IPS DF 4.7 (cell line): ENCODE results near the gene UBA7.
A peak's percentile ranks its signal among the peaks of the same experiment; 100 is the strongest.
"Not testable (repeated sequence)": the region's sequence is repeated elsewhere in the genome, so short reads cannot be mapped to it uniquely, and the experiment has no call there.

Source experiments
- DNase-seq: peaks from one replicate; pipeline ENCODE4 v3.0.0-alpha.2; 2013; ENCODE audit warnings: low spot score; ENCODE audit errors: extremely low read depth

Gene UBA7

GRCh38 chr3:49786357-49787181 is 27.2 kb downstream of the UBA7 start, which contains the start of gene IP6K1:
TSS of gene IP6K1 (minus strand) at chr3:49786542. CDS start at chr3:49748040, 38,502 bp downstream.
- DNase-seq: peak; percentile 99

DNA sequence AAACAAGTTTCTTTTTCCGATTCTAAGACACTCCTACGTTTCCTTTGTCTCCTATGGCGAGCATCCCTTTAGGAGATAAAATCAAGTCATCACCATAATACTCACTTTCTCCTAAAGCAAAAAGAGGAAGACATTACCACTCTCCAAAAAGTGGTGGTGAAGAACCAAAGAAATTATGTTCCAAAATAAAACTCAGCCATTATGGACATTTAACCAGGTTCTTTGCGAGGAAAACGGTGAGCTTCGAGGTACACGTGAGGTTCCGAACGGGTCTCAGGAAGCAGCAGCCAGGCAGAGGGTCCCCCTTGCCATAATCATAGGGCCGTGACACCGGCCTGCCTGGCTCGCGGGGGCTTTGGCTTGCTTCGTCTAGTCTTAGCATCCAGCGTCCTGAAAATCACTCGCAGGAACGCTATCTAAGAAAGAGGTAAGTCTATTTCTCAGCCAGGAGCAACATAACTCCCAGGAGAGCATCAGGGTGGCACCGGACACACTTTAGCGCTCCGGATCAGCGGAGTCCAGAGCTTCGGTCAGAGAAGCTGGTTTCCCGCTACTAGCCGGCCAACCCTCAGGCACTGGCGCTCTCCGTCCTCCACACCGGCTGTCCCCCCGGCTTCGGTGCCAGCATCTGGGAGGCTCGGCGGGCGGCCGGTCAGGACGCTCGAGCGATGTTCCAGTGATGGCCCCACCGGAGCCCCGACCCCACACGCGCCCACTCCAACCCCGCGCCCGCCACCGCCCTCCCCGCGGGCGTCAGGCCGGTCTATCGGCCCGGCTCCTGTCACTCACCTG is 28.0 kb downstream of the UBA7 start:
- no peak for DNase-seq

GRCh38 chr3:49782277-49782676 is 31.5 kb downstream of the UBA7 start:
- not testable (repeated sequence) for DNase-seq

DNA sequence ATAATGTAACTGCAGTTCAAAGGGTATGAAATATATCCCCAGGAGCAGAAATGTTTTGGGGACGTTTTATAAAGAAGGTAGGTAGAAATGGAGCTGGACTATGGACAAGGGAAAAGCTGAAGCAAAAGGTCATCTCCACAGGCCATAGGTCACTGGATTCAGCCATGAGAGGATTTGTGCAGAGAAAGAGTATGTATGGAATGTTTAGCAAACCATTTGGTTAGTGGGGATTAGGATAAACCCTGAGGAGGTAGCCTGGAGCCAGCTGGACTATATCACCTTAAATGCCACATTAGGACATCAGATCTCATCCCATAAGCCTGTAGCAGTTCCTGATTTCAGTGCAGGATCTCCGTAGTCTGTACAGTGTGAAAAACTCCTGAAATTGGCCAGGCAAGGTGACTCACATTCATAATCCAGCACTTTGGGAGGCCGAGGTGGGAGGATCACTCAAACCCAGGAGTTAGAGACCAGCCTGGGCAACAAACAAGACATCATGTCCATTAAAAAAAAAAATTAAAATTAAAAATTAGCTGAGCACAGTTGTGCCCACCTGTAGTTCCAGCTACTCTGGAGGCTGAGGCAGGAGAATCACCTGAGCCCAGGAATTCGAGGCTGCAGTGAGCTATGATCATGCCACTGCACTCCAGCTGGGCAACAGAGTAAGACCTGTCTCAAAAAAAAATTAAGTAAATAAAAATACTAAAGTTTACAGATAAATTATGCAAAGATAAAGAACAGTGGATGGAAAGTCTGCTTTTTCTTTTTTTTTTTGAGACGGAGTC is 32.1 kb downstream of the UBA7 start:
- no peak for DNase-seq

DNA sequence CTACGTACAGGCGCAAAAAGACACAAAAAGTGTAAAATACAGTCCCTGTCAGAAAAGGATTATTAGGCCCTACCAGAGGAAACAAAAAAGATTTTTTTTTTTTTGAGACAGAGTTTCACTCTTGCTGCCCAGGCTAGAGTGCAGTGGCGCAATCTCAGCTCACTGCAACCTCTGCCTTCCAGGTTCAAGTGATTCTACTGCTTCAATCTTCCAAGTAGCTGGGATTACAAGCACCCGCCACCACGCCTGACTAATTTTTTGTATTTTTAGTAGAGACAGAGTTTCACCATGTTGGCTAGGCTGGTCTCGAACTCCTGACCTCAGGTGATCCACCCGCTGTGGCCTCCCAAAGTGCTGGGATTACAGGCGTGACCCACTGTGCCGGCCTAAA is 32.8 kb downstream of the UBA7 start:
- DNase-seq: not testable (repeated sequence)

DNA sequence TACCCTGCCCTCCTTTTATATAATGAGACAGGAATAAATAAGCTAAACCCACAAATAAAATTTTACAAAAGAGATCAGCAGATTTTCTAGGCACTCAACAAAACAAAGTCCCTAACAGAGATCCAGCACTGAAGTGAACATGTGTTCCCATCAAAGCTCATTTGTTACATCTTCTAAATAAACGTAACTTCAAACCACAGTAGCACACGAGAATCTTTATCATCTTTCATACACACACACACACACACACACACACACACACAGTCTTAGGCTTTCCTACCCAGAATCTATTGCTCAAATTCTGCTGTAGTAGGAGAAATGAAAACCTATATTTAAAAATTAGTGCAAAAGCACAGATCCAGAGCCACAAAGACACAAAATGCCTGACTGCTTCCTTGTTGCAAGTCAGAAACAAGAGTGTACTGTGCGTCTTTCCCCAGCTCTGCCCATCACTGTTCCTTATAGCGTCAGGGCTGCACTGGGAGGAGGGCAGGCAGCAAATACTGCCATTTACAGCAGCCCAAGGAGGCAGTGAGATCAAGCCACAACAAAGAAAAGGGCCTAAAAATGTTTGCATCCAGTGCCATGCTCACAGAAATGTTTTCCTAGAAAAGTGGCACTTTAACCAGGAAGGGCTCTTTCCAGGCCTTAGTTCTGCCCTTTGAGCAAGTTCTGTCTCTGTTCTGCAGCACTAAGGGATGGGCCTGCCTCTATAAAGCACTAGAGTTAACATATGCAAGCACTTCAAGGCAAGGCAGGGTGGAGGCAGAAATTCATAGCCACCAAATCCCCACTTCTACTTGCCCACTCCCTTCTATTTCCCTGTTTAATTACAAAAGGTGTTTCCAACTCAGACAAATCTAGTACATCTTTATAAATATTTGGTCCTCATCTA is 33.4 kb downstream of the UBA7 start:
- no peak for DNase-seq

DNA sequence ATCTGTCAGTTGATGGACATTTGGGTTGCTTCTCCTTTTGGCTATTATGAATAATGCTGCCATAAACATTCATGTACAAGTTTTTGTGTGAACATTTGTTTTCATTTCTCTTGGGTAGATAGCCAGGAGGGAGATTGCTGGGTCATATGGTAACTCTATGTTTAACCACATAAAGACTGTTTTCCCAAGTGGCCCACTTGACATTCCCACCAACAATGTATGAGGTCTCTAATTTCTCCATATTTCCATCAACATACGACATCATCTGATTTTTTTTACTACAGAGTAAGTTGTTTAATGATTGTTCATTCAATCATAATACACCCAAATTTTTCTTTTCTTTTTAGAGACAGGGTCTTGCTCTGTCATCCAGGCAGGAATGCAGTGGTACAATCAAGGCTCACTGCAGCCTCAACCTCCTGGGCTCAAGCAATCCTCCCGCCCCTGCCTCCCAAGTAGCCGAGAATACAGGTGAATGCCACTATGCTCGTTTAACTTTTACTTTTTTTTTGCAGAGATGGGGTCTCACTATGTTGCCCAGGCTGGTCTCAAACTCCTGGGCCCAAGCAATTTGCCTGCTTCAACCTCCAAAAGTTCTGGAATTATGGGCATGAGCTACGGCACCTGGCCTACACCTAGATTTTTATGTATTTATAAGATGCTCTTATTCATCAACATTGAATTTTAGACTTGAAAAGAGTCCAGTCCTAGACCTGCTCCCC is 34.2 kb downstream of the UBA7 start:
- DNase-seq: no peak

- DNase-seq: not testable (repeated sequence)
These were observed 37.7 kb downstream of the UBA7 start for GRCh38 chr3:49776101-49776500.

- DNase-seq: no peak
These were observed 38.2 kb downstream of the UBA7 start for GRCh38 chr3:49775538-49775937.

GRCh38 chr3:49772703-49773102 is 41.0 kb downstream of the UBA7 start:
- no peak for DNase-seq

DNA sequence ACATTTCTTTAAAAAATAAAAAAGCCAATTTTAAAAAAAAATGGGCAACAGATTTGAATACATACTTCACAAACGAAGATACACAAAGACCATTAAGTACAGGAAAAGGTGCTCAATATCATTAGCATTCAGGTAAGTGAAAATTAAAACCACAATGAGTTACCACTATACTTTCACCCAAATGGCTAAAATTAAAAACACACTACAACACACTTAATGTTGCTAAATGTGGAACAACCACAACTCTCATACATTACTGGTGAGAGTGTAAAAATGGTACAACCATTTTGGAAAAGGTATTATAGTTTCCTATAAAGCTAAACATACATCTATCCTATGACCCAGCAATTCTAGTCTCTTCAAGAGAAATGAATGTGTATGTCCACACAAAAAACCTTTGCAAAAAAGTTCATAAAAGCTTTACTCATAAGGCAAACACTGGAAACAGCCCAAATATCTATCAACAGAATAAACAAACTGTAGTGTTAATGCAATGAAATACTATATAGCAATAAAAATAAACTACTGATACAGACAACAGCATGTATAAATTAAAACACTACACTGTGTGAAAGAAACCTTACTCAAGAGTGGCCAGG is 42.3 kb downstream of the UBA7 start:
- no peak for DNase-seq

DNA sequence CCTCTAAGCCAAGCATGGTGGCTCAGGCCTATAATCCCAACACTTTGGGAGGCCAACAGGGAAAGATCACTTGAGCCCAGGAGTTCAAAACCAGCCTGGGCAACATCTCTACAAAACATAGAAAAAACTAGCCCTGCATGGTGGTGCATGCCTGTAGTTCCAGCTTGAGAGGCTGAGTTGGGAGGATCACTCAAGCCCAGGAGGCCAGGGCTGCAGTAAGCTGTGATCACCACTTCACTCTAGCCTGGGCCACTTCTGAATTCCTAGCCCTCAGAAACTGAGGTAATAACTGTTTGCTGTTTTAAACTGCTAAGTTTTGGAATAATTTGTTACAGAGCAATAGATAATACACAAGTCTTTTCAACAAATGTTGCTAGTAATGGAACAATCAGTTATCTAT is 43.8 kb downstream of the UBA7 start:
- no peak for DNase-seq

GRCh38 chr3:49769286-49769915 is 44.4 kb downstream of the UBA7 start:
- no peak for DNase-seq

DNA sequence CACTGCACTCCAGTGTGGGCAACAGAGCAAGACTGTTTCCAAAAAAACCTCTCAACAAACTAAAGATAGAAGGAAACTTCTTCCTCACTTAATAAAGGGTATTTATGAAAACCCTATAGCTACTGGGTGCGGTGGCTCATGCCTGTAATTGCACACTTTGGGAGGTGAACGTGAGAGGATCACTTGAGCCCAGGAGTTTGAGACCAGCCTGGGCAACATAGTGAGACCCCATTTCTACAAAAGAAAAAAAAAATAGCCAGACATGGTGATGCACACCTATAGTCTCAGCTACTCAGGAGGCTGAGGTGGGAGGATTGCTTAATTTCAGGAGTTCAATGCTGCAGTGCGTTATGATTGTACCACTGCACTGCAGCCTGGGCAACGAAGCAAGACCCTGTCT is 49.8 kb downstream of the UBA7 start:
- DNase-seq: no peak

DNA sequence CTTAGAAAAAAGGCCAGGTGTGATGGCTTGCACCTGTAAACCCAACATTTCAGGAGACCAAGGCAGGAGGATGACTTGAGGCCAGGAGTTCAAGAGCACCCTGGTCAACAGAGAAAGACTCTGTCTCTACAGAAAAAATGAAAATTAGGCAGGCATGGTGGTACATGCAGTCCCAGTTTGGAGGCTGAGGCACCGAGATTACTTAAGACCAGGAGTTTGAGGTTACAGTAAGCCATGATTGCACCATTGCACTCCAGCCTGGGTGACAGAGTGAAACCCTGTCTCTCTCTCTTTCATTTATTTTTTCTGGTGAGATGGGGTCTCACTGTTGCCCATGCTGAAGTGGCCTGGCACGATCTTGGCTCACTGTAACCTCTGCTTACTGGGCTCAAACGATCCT is 52.1 kb downstream of the UBA7 start:
- no peak for DNase-seq

DNA sequence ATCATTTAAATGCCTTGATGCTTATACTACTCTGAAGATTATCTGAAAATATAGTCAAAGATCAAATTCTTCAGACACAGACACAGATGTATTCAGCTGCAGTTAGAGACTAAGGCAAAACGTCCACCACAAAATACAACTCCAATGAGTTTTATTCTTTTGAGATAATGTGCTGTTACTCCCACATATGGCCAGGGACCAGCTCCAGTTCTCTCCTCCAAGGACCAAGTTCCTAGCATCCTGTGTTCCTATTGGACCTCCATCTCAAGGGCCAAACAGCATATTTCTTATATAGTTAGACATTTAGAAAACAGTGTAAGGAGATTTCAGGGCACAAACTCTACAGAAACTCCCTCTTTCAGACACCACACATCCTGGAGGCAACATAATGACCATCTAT is 54.5 kb downstream of the UBA7 start:
- no peak for DNase-seq

DNA sequence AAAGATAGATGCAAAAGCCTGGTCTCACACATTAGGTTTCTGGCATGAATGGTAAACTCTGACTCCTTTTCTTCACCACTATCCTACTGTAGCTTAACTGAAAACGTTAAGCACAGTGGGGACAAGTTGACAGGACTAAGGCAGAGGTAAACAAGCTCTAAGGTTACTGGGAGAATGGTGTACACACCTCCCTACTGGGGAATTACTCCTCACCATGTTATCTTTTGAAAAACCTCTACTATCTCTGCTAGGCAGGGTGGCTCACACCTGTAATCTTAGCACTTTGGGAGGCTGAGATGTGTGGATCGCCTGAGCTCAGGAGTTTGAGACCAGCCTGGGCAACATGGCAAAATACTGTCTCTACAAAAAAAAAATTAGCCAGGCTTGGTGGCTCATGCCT is 56.6 kb downstream of the UBA7 start:
- DNase-seq: no peak

GRCh38 chr3:49756036-49756435 is 57.7 kb downstream of the UBA7 start:
- DNase-seq: no peak
